Glutamatergic neuron (in vitro differentiated cells): ENCODE measurements around the gene SLC66A1. TPM values are rescaled to one million over a fixed set of nuclear protein-coding genes. Genes with fewer than 3 reads are reported as not detected.

Experiments
- DNase-seq: peaks from one replicate; pipeline ENCODE4 v3.0.0; 2022
- H3K27ac Mint-ChIP-seq: one replicate; pipeline ENCODE4 v1.8.0; 2020; ENCODE audit warnings: mild to moderate bottlenecking, mixed read lengths, inconsistent platforms; ENCODE audit not compliant: unreplicated experiment
- H3K27me3 Mint-ChIP-seq: one replicate; pipeline ENCODE4 v1.8.0; 2020; ENCODE audit warnings: mild to moderate bottlenecking, moderate library complexity, mixed read lengths, inconsistent platforms; ENCODE audit not compliant: unreplicated experiment
- H3K36me3 Mint-ChIP-seq: one replicate; pipeline ENCODE4 v1.8.0; 2020; ENCODE audit warnings: mild to moderate bottlenecking, mixed read lengths, inconsistent platforms; ENCODE audit not compliant: unreplicated experiment
- H3K4me1 Mint-ChIP-seq: one replicate; pipeline ENCODE4 v1.8.0; 2020; ENCODE audit warnings: mild to moderate bottlenecking, low read depth, mixed read lengths, inconsistent platforms; ENCODE audit not compliant: unreplicated experiment
- H3K4me3 Mint-ChIP-seq: one replicate; pipeline ENCODE4 v1.8.0; 2020; ENCODE audit warnings: mild to moderate bottlenecking, mixed read lengths, inconsistent platforms; ENCODE audit not compliant: unreplicated experiment
- H3K9me3 Mint-ChIP-seq: one replicate; pipeline ENCODE4 v1.8.0; 2020; ENCODE audit warnings: mild to moderate bottlenecking, moderate library complexity, mixed read lengths, inconsistent platforms; ENCODE audit not compliant: unreplicated experiment
- total RNA-seq: library from RNA; stranded (reverse); fragmentation: NEBNext Ultra II Directional; extraction: Animal tissue kit (Norgen Biotek cat#: 25700); gene quantifications from one replicate; pipeline ENCODE4 v1.2.1, GENCODE V29; 2021; ENCODE audit not compliant: unreplicated experiment
- TF ChIP-seq, protein P1 (sequence below): fragments of 200-600 bp; sonication (generic); IDR thresholded peaks from one replicate; pipeline ENCODE4 v1.5.0; 2021; ENCODE audit not compliant: partially characterized antibody, unreplicated experiment

The SLC66A1 gene
- total RNA-seq, 1 donor from 2014 or later = 41.1 TPM

DNA sequence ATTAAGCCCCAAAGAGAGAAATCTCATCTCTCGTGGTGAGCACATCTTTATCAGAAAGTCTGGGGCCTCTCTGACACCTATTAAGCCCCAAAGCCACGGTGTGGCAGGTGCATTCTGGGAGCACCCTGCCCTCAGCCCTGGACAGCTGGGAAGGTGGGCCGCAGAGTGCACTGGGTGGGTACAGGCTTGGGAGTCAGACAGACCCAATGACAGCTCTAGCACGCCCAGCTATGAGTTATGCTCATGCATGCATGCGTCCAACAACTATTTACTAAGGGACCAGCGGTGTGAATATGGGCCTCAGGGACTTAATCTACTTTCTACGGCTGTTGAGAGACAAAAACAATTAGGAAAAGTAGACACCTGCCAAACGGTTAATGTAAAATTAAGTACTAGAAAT is 46.6 kb downstream of the SLC66A1 start:
- Mint-ChIP-seq H3K27ac (no peak overlapping the region), H3K4me1 (peaks cover 15% of the 10 kb centered on the region), H3K4me3 (no peak overlapping the region), H3K36me3 (no peaks in the 10 kb centered on the region), H3K27me3 (peaks cover 2% of the 10 kb centered on the region), H3K9me3 (peaks cover 2% of the 10 kb centered on the region)
- no peak for DNase-seq
- TF ChIP-seq, protein P1, sequence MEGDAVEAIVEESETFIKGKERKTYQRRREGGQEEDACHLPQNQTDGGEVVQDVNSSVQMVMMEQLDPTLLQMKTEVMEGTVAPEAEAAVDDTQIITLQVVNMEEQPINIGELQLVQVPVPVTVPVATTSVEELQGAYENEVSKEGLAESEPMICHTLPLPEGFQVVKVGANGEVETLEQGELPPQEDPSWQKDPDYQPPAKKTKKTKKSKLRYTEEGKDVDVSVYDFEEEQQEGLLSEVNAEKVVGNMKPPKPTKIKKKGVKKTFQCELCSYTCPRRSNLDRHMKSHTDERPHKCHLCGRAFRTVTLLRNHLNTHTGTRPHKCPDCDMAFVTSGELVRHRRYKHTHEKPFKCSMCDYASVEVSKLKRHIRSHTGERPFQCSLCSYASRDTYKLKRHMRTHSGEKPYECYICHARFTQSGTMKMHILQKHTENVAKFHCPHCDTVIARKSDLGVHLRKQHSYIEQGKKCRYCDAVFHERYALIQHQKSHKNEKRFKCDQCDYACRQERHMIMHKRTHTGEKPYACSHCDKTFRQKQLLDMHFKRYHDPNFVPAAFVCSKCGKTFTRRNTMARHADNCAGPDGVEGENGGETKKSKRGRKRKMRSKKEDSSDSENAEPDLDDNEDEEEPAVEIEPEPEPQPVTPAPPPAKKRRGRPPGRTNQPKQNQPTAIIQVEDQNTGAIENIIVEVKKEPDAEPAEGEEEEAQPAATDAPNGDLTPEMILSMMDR = no peak

DNA sequence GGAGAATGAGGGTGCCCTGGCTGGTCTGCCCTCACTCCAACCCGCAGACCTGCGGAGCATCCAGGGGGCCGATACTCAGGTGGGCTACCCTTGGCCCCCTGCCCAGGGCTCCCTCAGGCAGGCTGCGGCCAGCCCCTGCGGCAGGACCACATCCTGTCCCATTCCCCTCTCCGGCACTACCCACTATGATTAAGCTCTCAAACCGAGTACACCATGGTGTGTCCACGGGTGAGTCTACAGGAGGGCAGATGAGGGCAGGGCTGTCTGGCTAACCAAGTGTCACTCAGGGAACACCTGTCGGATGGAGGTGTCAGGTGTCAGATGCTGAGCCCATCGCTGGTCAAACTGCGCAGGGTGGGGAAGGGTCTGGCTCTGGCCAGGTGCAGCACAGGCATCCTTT is 47.2 kb downstream of the SLC66A1 start:
- Mint-ChIP-seq H3K9me3 (peaks cover 2% of the 10 kb centered on the region), H3K27ac (no peak overlapping the region), H3K4me1 (peaks cover 15% of the 10 kb centered on the region), H3K27me3 (peaks cover 2% of the 10 kb centered on the region), H3K4me3 (no peak overlapping the region), H3K36me3 (no peaks in the 10 kb centered on the region)
- DNase-seq = no peak
- TF ChIP-seq, protein P1 = no peak

DNA sequence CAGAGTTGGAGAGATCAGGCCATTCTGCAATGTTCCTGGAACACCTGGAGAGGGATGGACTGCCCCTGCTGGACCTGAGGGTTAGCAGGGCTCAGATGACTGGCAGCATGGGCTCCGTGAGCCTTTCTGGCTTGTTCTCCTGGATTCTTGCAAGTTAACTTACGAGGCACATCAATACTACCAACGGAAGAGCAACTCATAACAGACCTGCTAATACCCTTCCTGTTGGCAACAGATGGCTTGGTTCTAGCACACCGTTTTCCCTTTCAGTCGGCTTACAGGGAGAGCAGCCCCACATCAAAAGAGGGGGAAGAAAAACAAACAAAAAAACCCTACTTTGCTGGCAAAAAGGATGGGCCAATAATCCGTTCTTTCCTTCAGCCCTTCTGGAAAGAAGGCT is 47.9 kb downstream of the SLC66A1 start:
- TF ChIP-seq, protein P1 = no peak
- H3K27ac Mint-ChIP-seq = no peak overlapping the region
- no peak for DNase-seq
- H3K27me3 Mint-ChIP-seq = peaks cover 2% of the 10 kb centered on the region
- peak overlapping the region; percentile 26 for H3K4me3 Mint-ChIP-seq
- no peaks in the 10 kb centered on the region for H3K36me3 Mint-ChIP-seq
- peaks cover 15% of the 10 kb centered on the region for H3K4me1 Mint-ChIP-seq
- peaks cover 2% of the 10 kb centered on the region for H3K9me3 Mint-ChIP-seq

DNA sequence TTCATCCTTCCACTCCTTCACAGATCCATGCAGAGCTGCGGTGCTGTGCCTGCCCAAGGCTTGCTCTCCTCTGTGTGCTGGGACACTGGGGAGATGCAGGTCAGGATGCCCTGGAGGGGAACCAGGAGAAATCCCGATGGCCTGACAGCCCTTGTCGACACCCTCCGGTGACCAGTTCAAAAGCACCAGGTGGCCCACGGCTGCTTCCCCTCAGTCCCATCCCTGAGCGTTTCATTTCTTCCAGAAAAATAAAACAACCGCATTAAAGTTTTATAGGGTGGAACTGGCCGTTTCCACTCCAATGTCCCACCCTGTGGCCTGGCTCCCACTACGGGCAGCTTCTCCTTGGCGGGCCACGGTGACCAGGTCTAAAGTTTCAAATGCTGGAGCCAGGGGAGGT is 48.3 kb downstream of the SLC66A1 start:
- no peak overlapping the region for H3K27ac Mint-ChIP-seq
- H3K4me3 Mint-ChIP-seq = peak overlapping the region; percentile 26
- peaks cover 15% of the 10 kb centered on the region for H3K4me1 Mint-ChIP-seq
- no peaks in the 10 kb centered on the region for H3K36me3 Mint-ChIP-seq
- TF ChIP-seq, protein P1 = no peak
- DNase-seq = peak; percentile 29
- peaks cover 2% of the 10 kb centered on the region for H3K27me3 Mint-ChIP-seq
- H3K9me3 Mint-ChIP-seq = peaks cover 2% of the 10 kb centered on the region

DNA sequence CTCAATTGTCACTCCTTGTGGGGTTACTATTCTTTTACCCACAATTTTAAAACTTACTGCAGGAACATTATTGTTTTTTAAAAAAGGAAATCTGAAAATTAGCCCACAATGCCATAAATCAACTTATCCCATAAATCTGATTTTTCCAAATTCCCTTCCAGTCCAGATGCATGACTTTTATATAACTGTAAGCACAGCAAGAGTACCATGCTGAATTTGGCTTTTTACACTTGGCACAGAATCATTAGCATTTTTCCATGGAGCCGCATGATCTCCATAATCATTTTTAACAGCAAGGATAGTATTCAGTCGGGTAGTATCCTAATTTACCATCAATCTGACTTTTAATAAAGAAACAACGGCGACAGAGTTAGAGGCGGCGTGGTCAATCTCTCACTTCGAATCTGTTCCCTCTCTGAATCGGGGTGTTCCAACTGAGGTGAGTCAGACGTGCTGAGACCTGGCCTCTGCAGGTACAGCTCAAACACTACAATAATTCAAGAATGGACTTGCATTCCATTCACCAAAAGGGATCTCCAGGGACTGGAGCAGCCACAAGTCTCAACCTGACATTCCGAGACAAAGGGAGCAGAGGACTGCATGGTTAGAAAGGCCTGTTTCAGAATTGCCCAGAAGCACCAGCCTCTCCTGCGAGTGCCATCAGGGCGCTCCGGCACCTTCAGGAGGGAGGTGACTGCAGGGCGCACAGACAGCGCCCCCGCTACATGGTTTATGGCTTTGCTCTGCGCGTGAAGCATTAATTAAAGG is 48.9 kb downstream of the SLC66A1 start:
- H3K27ac Mint-ChIP-seq = no peak overlapping the region
- TF ChIP-seq, protein P1 = no peak
- no peak overlapping the region for H3K4me3 Mint-ChIP-seq
- H3K27me3 Mint-ChIP-seq = peaks cover 2% of the 10 kb centered on the region
- no peaks in the 10 kb centered on the region for H3K36me3 Mint-ChIP-seq
- DNase-seq = no peak
- peaks cover under 1% of the 10 kb centered on the region for H3K9me3 Mint-ChIP-seq
- H3K4me1 Mint-ChIP-seq = peaks cover 15% of the 10 kb centered on the region
